ENCODE data around the gene ARL15.

- TF ChIP-seq CTCF (conservative IDR thresholded peaks at IDR 0.05; ENCODE audit: low read depth, low read length), result no peak
- no peak for TF ChIP-seq EZH2 (IDR thresholded peaks at IDR 0.05; ENCODE audit: low read length, unreplicated experiment)
Measured at GRCh38 chr5:54329731-54330709, 19.6 kb upstream of the ARL15 start.

All from PC-3 (cell line).